Endometrial microvascular endothelial cells (primary cell): Measurements from ENCODE around the gene P2RX7. TPM values are rescaled to one million over a fixed set of nuclear protein-coding genes. Genes with fewer than 3 reads are reported as not detected.

Experiments
- in situ Hi-C: cut with HindIII; loops from 2 replicates; pipeline ENCODE4 v1.10.0; 2017; ENCODE audit warnings: low sequenced_read_pairs, low pct_unique_long_range_greater_than_20kb; ENCODE audit errors: inconsistent ontology term
- total RNA-seq: library from RNA; depleted of rRNA; stranded (reverse); fragments of >200 nt; gene quantifications from one replicate; pipeline ENCODE4 v1.2.3, GENCODE V29; 2015; ENCODE audit errors: inconsistent ontology term

P2RX7 gene
- total RNA-seq, result 2.3 TPM

GRCh38 chr12:121132601-121133481, at the start of gene P2RX7:
P2RX7 (plus strand) TSS chr12:121132876; CDS start chr12:121132971, 95 bp downstream.
- in situ Hi-C loops, result no loop called here

- in situ Hi-C loops, result no loop called here
Measured at GRCh38 chr12:121084229-121084628, 48.4 kb upstream of the P2RX7 start.

GRCh38 chr12:121085069-121085468, 47.6 kb upstream of the P2RX7 start:
- in situ Hi-C loops, result no loop called here

GRCh38 chr12:121085506-121086353, 46.9 kb upstream of the P2RX7 start:
- in situ Hi-C loops, result no loop called here

DNA sequence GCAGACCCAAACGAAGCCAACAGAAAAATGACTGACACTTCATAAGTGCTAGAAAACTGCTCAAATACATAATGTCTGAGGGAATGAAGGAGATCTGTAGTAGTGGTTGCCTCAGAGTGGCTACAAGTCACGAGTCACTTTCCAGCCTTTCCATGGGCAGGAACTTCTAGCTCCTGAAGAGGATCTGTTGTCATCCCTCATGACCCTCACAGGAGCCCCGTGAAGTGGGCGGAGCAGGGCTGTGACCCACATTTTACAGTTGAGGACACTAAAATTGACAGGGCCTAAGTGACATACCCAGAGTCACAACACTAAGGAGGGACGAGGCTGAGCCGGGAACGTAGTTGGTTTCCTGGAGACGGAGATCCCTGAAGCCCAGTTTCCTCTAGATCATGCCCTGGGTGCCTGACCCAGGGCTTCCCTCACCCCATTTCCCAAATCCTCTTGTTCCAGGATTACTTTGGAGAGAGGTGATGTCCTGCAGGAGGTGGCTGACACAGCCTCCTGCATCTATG, 45.8 kb upstream of the P2RX7 start:
- in situ Hi-C loops, result no loop called here

- in situ Hi-C loops, result no loop called here
Measured at GRCh38 chr12:121087467-121088194, 45.0 kb upstream of the P2RX7 start.

DNA sequence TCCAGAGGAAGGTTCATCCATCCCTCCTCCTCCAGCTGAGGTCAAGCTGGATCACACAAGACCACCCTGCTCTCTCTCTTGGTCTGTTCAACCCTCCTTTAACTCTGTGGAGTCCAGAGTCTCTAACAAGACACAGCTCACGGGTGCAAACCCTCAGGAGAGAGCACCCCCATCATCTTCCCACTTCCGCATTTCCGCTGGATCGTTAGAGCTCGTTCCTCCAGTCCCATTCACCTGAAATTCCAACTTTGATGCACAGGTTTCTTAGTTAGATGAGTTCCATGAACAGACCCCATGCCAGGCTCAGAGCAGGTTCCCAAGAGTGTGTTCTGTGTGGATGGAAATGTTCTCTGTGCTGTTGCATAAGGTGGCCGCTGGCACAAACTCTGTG, 44.5 kb upstream of the P2RX7 start:
- in situ Hi-C loops, result no loop called here

GRCh38 chr12:121089031-121089812, 43.5 kb upstream of the P2RX7 start:
- in situ Hi-C loops, result no loop called here

DNA sequence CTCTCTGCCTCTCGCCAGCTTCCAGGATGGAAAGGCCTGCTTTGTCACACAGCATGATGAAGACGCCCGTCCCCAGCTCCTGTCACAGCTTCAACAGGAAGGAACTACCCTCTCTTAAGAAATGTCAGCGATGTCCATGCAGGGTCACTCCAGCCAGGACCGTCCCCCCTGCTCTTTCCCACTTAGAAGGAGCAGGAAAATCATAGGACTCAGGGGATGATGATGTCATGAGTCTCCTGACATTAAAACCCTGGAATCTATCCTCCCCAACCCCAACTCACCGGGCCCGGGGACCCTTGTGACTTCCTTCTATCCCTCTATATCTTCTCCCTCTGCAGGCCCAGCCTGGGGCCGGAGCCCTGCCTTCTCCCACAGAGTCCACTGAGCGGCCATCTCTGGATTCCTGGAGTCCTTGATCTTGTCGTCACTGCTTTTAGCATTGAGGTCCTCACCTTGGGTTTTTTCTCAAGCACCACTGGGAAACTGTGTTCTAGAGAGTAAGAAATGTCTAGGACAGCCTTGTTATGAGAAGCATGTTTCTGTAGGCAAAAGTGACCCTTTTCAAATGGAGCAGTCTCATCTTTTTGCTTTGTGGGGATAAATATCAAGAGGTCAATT, 42.8 kb upstream of the P2RX7 start:
- in situ Hi-C loops, result no loop called here

DNA sequence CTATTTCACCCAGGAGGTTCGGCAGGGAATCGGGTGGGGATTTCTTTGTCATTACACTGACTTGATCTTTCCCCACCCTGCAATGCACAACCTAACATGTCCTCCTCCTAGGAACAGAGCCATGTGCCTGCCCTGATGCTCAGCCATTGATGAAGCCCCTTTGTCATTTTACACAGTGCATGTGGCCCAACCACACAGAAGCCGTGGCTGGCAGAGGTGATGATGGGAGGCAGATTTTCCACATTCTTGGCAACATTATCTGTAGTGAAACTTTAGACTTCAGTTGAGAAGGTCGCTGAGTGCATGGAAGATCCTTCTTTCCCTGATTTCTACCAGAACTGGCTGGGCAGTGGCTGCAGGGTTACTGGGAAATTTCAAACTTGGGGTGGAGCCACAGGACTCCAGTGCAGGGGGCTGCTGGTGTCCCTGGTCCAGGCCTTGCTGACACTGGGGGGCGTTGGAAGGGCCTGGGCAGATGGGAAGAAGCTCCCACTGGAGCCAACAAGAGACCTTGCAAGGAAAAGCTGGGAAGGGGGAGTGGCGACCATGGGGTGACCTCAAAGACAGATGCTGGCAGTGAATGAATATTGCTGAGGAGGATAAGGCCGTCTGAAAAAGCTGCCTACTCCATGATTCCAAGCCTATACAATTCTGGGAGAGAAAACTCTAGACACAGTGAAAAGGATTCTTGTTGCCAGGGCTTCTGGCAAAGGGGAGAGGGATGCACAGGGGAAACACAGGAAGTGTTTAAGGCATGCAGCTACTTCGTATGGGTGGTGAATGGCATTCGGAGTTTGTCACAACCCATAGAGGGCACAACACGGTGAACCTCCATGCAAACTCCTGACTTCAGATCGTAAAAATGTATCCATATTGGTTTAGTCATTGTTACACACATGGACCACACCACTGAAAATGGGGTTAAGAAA, 41.8 kb upstream of the P2RX7 start:
- in situ Hi-C loops, result no loop called here

GRCh38 chr12:121092034-121092433, 40.6 kb upstream of the P2RX7 start:
- in situ Hi-C loops, result no loop called here

DNA sequence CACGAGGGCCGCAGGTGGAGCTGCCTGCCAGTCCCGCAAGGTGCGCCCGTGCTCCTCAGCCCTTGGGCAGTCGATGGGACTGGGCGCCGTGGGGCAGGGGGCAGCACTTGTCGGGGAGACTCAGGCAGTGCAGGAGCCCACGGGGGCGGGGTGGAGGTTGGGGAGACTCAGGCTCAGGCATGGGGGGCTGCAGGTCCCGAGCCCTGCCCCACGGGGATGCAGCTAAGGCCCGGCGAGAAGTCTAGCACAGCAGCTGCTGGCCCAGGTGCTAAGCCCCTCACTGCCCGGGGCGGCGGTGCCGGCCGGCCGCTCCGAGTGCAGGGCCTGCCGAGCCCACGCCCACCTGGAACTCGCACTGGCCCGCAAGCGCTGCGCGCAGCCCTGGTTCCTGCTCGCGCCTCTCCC, 39.2 kb upstream of the P2RX7 start:
- in situ Hi-C loops, result no loop called here

- in situ Hi-C loops, result no loop called here
Measured at GRCh38 chr12:121095544-121096198, 37.0 kb upstream of the P2RX7 start.

GRCh38 chr12:121096199-121096798, 36.4 kb upstream of the P2RX7 start:
- in situ Hi-C loops, result no loop called here

DNA sequence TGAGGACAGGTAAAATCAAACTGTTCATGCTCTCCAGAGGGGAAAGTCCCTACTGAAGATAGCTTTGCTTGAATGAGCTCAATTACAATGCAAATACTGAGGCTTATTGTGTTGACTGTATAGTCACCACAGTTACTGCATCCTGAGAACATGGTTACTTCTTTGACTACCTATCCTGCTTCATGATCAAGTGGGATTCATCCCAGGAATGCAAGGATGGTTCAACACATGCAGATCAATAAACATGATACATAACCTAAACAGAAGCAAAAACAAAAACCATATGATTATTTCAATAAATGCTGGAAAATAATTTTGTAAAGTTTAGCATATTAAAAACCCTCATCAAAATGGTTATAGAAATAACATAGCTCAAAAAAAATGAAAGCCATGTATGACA, 32.9 kb upstream of the P2RX7 start:
- in situ Hi-C loops, result no loop called here

- in situ Hi-C loops, result no loop called here
Measured at GRCh38 chr12:121102307-121102706, 30.4 kb upstream of the P2RX7 start.
